GM18526 (cell line): ENCODE data around the gene ATE1.

Experiments
- POLR2A ChIP-seq: IDR thresholded peaks from 3 replicates; pipeline ENCODE4 v1.6.1; 2011; ENCODE audit not compliant: insufficient read length; ENCODE audit errors: extremely low read depth

Gene ATE1

GRCh38 chr10:121710207-121710606, 217.6 kb downstream of the ATE1 start:
- no peak for TF ChIP-seq POLR2A

- no peak for TF ChIP-seq POLR2A
These were observed 218.2 kb downstream of the ATE1 start for GRCh38 chr10:121709675-121710073.

- no peak for TF ChIP-seq POLR2A
These were observed 218.8 kb downstream of the ATE1 start for GRCh38 chr10:121708728-121709674.

- TF ChIP-seq POLR2A, result no peak
These were observed 225.2 kb downstream of the ATE1 start for GRCh38 chr10:121702351-121703320.

- TF ChIP-seq POLR2A, result no peak
These were observed 227.4 kb downstream of the ATE1 start for GRCh38 chr10:121700416-121700815.

- no peak for TF ChIP-seq POLR2A
These were observed 228.9 kb downstream of the ATE1 start for GRCh38 chr10:121698902-121699301.

GRCh38 chr10:121698336-121698735, 229.5 kb downstream of the ATE1 start:
- TF ChIP-seq POLR2A, result no peak

GRCh38 chr10:121696854-121697253, 231.0 kb downstream of the ATE1 start:
- TF ChIP-seq POLR2A, result no peak

GRCh38 chr10:121695731-121696464, 231.9 kb downstream of the ATE1 start:
- TF ChIP-seq POLR2A, result no peak

- TF ChIP-seq POLR2A, result no peak
These were observed 232.7 kb downstream of the ATE1 start for GRCh38 chr10:121694966-121695643.

- TF ChIP-seq POLR2A, result no peak
These were observed 233.4 kb downstream of the ATE1 start for GRCh38 chr10:121694327-121694965.

GRCh38 chr10:121692626-121693025, 235.2 kb downstream of the ATE1 start:
- TF ChIP-seq POLR2A, result no peak

GRCh38 chr10:121690970-121691369, 236.9 kb downstream of the ATE1 start:
- no peak for TF ChIP-seq POLR2A
